GM18508 (cell line): ENCODE results near the gene FOXD2.
"Not testable (repeated sequence)": the region's sequence is repeated elsewhere in the genome, so short reads cannot be mapped to it uniquely, and the experiment has no call there.

ENCODE experiments used
- ATAC-seq: cut with Tn5 transposase; IDR thresholded peaks from one replicate; pipeline ENCODE4 v1.9.1; 2021; ENCODE audit warnings: moderate number of reproducible peaks; ENCODE audit not compliant: insufficient read depth, unreplicated experiment

FOXD2 gene

GRCh38 chr1:47439017-47439818 is 1.4 kb downstream of the FOXD2 start:
- no peak for ATAC-seq

DNA sequence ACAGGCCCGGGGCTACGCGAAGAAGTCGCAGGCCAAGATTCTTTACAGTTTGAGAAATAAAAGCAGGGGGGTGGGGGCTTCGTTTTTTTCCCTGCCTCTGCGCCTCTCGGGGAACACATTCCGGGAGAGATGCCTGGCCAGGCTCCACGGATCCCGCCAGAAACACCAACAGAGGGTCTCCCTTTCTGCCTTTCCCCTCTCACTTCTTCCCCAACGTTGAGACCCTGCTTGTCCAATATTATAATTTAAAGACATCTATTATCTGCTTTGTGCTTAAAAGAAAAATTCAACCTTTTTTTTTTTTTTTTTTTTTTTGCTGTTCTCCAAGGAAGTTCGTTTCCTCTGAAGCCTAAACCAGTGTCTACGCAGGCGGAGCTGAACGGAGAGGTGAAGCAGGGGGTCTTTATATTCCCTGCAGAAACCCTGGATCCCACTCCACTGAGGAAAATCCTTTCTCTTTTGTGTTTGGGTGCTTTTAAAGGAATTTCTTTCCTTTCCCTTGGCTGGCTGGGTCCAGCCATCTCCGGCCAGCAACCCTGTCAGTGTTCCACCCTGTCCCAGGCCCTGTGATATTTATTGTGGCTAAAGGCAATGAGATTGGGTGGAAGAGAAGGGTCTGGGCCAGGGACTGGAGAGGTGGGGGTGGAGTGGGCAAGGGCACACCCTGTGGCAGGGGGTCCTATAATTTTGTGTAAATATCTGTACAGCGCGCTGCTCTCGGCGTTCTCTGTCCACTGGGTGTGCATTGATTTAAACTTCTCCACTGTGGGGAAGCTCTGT is 2.2 kb downstream of the FOXD2 start:
- no peak for ATAC-seq

GRCh38 chr1:47440599-47441081 is 2.8 kb downstream of the FOXD2 start:
- no peak for ATAC-seq

DNA sequence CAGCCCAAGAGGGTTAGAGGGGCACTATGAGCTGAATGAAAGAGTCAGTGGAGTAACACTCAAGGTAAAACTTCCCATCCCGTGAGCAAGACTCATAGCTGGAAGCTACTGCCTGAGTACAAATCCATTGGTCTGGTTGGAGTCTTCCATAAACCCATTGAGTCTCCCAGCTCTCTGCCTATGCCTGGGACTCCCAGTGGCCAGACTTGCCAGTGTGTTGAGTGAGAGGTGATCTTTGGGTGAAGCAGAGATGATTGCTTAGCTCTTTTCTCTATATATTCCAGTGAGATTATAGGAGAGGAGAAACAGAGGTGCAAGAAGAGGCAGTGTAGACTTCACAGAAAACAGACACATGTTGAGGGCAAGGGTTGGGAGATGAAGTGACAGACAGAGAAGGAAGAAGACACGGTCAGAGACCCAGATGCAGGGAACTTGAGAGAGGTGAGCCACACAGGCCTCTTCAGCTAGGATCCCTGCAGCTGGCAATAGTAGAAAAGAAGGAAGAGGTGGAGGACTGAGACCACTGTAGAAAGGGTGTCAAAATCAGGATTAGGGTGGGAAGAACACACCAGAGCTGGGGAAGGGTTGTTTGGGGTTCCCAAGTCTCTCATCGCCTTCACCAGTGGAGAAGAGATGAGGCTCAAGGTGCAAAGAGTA is 3.7 kb downstream of the FOXD2 start:
- ATAC-seq = no peak

DNA sequence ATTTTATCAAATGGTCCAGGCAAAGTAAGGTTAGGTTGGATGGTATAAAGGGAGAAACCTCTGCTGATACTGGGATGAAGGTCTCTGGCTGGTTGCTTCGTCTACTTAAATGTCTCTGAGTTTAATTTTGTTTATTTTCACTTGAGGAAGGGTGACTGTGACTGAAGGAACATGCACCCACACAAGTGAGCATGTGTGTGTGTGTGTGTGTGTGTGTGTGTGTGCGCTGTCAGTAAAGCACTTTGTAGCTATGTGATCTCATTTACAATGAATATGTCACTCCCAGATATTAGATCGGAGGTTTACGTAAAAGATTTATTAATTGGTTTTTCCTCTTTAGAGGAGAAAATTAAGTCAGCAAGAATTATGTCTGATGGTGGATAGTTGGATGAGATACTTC is 4.4 kb downstream of the FOXD2 start:
- ATAC-seq = no peak

DNA sequence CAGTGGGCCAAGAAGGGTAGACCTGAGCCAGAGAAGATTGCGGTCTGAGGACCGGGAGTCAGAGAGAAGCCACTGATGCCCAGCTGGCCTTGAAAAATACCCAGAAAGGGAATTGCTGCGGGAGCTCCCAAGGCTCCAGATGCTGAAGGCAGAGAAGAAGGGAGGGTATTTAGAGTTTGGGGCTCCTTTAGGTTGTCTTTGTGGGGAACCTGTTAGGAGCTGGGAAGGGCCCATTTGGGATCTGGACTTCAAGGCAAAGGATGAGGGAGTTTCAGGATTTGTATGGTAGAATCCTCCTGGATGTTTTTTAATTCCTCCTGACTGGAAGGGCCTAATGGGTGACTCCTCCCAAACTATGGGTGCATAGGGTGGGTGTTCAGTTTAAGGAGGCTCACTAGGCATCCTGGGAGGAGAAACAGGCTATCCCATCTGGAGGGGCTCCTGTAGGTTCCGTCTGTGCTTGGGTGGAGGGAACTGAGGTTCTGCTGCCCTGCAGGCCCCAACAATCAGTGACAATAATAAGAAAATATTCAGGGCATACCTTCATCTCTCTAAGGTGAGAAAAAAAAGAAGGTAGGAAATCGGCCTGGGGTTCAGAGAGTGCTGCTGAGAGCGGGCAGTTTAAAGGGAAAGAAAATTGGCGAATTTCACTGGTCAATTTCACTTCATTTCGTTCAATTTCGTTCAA is 5.1 kb downstream of the FOXD2 start:
- ATAC-seq = no peak

DNA sequence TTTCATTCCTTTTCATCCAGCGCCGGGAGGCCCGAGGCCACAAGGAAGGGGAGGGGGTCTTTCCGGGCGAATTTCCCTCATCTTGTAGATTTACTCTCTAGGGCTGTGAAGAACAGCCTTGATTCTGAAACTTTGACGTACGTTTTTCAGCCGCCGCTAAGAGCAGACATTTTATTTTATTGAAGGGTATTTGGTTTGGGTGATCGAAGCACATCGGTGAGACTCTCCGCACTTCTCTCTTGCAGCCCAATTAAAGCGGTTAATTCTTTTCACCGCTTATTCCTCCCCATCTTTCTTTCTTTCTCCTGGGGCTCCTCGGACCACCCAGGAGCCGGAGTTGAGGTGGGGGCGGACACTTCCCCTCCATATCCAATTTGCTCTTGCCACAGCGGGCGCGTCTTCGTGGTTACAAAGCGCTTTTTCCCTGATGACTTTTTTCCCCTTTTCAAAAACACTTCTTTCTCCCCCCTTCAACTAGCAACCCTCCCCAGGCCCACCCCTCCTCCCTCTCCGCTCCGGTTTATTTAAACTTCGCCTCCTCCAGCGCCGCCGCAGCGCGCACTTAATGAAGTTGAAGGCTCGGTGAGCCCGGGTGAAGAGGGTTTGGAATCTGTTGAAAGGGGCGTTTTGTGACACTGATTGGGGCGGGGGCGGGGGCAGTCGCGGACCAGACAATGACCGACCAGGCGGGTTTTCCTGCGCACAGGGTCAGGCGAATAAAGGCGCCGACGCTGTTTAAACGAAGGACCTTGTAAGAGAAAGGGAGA is 5.9 kb downstream of the FOXD2 start:
- ATAC-seq = no peak

GRCh38 chr1:47444297-47444561 is 6.4 kb downstream of the FOXD2 start:
- no peak for ATAC-seq

- no peak for ATAC-seq
Measured at GRCh38 chr1:47444562-47445465, 7.0 kb downstream of the FOXD2 start.

DNA sequence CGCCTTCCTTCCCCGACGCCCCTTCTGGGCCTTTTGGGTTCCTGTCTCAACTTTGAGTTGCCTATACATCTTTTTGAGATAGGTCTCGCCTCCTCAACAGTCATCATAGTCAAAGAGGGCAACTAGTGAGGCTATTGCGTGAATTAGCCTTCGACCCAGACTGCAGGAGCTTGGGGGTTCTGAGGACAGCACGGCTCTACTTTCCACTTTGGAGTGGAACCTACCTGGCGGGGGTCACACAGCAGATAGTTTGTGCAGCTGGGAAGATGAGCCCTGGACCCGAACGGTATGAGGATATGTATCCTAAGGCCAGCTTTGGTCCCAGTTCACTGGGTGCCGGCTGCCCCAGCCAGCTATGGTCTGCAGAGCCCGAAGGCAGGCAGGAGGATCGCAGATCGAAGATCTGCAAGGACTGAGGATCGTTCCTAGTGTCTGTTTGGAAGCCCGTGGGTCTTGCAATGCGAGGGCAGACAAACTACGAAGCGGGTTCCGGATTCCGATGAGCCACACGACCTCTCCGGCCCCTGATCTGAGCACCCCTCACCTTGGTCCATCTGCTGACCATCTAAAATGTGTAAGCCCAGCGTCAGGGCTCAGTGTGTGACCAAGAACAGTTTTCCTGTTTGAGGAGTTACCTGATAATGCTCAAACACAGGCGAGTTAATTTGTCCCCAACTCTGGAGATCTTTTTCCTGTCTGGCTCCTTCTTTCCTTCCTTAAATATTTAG is 8.1 kb downstream of the FOXD2 start:
- ATAC-seq = no peak

DNA sequence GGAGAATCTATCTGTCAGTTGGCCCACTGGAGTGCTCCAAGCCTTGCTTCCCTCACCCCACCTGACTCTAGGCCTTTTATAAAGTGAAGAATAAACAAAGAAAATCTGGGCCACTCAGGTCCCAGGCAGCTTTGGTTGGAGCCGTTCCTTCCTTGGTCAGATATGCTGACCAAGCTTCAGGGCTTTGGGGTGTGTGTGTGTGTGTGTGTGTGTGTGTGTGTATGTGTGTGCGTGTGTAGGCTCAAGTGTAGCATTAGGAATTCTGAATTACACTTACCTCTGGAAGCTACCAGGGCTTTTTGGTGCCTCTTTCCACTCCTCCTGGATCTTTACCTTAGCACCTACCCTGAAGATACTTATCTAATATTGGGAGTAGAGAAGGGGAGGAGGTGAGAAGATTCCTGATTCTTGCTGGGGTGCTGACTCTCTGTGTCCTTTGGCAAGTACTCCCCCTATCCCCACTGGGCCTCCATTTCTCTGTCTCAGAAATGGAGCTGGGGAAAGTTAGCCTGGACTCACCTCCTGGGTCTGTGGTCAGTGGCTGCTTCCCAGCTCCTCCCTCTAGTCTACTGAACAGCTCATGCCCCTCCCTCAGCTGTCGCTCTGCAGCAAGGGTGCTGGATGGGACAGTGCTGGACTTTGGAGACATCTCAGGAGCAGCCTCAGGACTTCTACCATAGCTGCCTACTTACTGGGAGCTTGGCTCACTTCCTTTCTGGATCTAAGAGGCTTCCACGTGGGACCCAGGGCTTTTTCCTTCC is 10.8 kb downstream of the FOXD2 start:
- ATAC-seq = no peak

GRCh38 chr1:47449822-47450552 is 12.1 kb downstream of the FOXD2 start:
- ATAC-seq = no peak

GRCh38 chr1:47450606-47451005 is 12.8 kb downstream of the FOXD2 start:
- ATAC-seq = no peak

DNA sequence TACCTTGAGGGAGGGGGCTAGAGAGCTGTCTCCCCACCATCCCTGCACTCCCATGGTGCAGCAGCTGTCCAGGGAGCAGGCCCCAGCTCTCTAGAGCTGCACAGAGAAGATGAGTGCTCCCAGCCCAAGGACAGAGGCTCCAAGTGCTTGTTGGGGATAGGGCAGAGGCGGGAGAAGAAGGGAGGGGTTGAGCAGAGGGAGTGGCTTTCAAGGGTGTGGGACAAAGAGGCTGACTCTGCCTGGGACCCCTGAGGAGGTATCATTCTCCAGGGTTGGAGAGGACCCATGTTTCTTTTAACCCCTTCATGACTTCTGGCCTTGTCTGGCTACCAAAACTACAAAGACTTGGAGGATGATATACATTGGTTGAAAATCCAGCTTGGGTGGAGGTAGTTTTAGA is 14.6 kb downstream of the FOXD2 start:
- no peak for ATAC-seq

DNA sequence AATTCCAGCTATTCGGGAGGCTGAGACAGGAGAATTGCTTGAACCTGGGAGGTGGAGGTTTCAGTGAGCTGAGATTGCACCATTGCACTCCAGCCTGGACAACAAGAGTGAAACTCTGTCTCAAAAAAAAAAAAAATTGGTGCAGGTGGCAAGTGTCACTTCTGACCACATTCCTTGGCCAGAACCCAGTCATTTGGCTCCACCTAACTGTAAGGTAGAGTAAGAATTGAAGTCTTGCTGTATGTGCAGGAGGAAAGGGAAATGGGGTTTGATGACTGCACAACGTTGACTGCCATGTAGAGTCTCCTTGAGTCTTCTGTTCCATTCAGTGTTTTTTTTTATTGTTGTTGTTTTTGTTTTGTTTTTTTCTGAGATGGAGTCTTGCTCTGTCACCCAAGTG is 16.1 kb downstream of the FOXD2 start:
- not testable (repeated sequence) for ATAC-seq

GRCh38 chr1:47456250-47456649 is 18.4 kb downstream of the FOXD2 start:
- no peak for ATAC-seq

GRCh38 chr1:47457547-47457946 is 19.7 kb downstream of the FOXD2 start:
- ATAC-seq = not testable (repeated sequence)
